K562 (cell line): ENCODE results near the gene CBX4. TPM values are rescaled to one million over a fixed set of nuclear protein-coding genes. Genes with fewer than 3 reads are reported as not detected.
A peak's percentile ranks its signal among the peaks of the same experiment; 100 is the strongest.

Experiments used
- ATAC-seq: fragments of 200-7000 bp; cut with Tn5 transposase; 3 replicates; pipeline ENCODE4 v1.9.1; 2020; ENCODE audit warnings: moderate library complexity
- BruUV-seq: library from RNA; stranded (reverse); fragments of 400-500 nt; replicated peaks from 2 replicates; lab custom pipeline; 2021; lab: Mats Ljungman, UMichigan
- CTCF ChIA-PET: fragments of 300-600 bp; formaldehyde crosslinking; extraction: SDS; loops from one replicate; lab custom pipeline; 2021; ENCODE audit warnings: low intra/inter-chr PET ratio; lab: Yijun Ruan, JAX
- POLR2A ChIA-PET: fragments of 300-600, 350-650 bp; sonication (Branson Sonifier 250); formaldehyde crosslinking; extraction: SDS; loops from one replicate; lab custom pipeline; 2021; ENCODE audit warnings: antibody characterized with exemption, inconsistent platforms; lab: Yijun Ruan, JAX
- DNase-seq, 4 experiments: peaks; one replicate each; pipeline versions ENCODE4 v3.0.0 to v3.0.0-alpha.2; 2011 to 2018; ENCODE audit warnings: low spot score in 3 of 4, mixed read lengths in 3 of 4; ENCODE audit errors: extremely low read depth in 1 of 4
- FAIRE-seq: peaks from 2 replicates; lab custom pipeline; 2011; peaks lifted over from hg19 to GRCh38; lab: Jason Lieb, UNC
- H2AFZ ChIP-seq: 2 replicates; pipeline ENCODE4 v1.6.0; 2011; ENCODE audit warnings: low read depth, low read length, control low read depth, inconsistent platforms
- H3K27ac ChIP-seq: fragments of 200-600 bp; 3 replicates; pipeline ENCODE4 v1.8.0; 2011; ENCODE audit warnings: low read depth, mild to moderate bottlenecking, control low read depth, inconsistent platforms, low read length, moderate library complexity, mixed read lengths; ENCODE audit errors: extremely low read depth
- H3K27me3 ChIP-seq, 2 experiments: fragments of 300-600 bp in 1 of 2; 2 replicates in 1 of 2; 3 replicates in 1 of 2; pipeline versions ENCODE4 v1.6.0 to v1.8.0; 2011; ENCODE audit warnings: inconsistent platforms in 2 of 2, low read length in 2 of 2, mild to moderate bottlenecking in 1 of 2, mixed read lengths in 1 of 2, moderate library complexity in 1 of 2; ENCODE audit not compliant: control insufficient read depth in 2 of 2, insufficient read depth in 2 of 2
- H3K36me3 ChIP-seq: fragments of 300-600 bp; 3 replicates; pipeline ENCODE4 v1.8.0; 2011; ENCODE audit warnings: mild to moderate bottlenecking, low read length, inconsistent platforms; ENCODE audit not compliant: control insufficient read depth, insufficient read depth
- H3K4me1 ChIP-seq, 2 experiments: fragments of 200-600 bp in 1 of 2; replicated peaks in 1 of 2; 2 replicates in 1 of 2; 3 replicates in 1 of 2; pipeline versions ENCODE4 v1.5.1 to v1.8.0; 2011; ENCODE audit warnings: inconsistent platforms in 2 of 2, low read length in 2 of 2, mild to moderate bottlenecking in 1 of 2, mixed read lengths in 1 of 2, moderate library complexity in 1 of 2; ENCODE audit not compliant: control insufficient read depth in 2 of 2, insufficient read depth in 2 of 2
- H3K4me2 ChIP-seq: 2 replicates; pipeline ENCODE4 v1.6.1; 2011; ENCODE audit warnings: low read length, control low read depth, inconsistent platforms, mixed read lengths; ENCODE audit not compliant: insufficient read depth
- H3K4me3 ChIP-seq: fragments of 200-600 bp; sonication (generic), shearing (Covaris generic); 2 replicates; pipeline ENCODE4 v1.5.1; 2016; ENCODE audit warnings: control low read depth, inconsistent platforms
- H3K79me2 ChIP-seq: fragments of 200-600 bp; 3 replicates; pipeline ENCODE4 v1.8.0; 2011; ENCODE audit warnings: low read length, inconsistent platforms; ENCODE audit not compliant: control insufficient read depth, insufficient read depth
- H3K9ac ChIP-seq, 2 experiments: 2 replicates each; pipeline versions ENCODE4 v1.6.0 to v1.6.1; 2011; ENCODE audit warnings: low read depth in 2 of 2, low read length in 2 of 2, control low read depth in 1 of 2, inconsistent platforms in 1 of 2, mild to moderate bottlenecking in 1 of 2, mixed read lengths in 1 of 2; ENCODE audit not compliant: insufficient read depth in 1 of 2
- H3K9me1 ChIP-seq: one replicate; pipeline ENCODE4 v1.6.0; 2011; ENCODE audit warnings: inconsistent platforms, mild to moderate bottlenecking, low read length, moderate library complexity; ENCODE audit not compliant: control insufficient read depth, insufficient read depth
- H3K9me3 ChIP-seq: replicated peaks from 2 replicates; pipeline ENCODE4 v1.5.1; 2011; ENCODE audit warnings: low read depth, low read length, inconsistent platforms; ENCODE audit not compliant: control insufficient read depth, insufficient read depth
- H4K20me1 ChIP-seq: replicated peaks from 2 replicates; pipeline ENCODE4 v1.6.1; 2011; ENCODE audit warnings: low read length, inconsistent platforms, mixed read lengths; ENCODE audit not compliant: control insufficient read depth, insufficient read depth
- CTBP1 ChIP-seq: fragments of 450-650 bp; IDR thresholded peaks from 2 replicates; pipeline ENCODE4 v1.6.1; 2016; ENCODE audit warnings: borderline replicate concordance
- CXXC5 ChIP-seq: fragments of 250-450 bp; sonication (Bioruptor Pico); IDR thresholded peaks from 2 replicates; pipeline ENCODE4 v1.8.0; 2022; ENCODE audit warnings: inconsistent platforms, mild to moderate bottlenecking, moderate library complexity
- DACH1 ChIP-seq: fragments of 450-650 bp; IDR thresholded peaks from 2 replicates; pipeline ENCODE4 v1.6.1; 2018; ENCODE audit not compliant: partially characterized antibody
- JUND ChIP-seq, 2 experiments: IDR thresholded peaks; 2 replicates in 1 of 2; 3 replicates in 1 of 2; pipeline ENCODE4 v1.6.1; 2011; ENCODE audit warnings: borderline replicate concordance in 2 of 2, low read depth in 2 of 2, low read length in 2 of 2, improper control_type of control experiment in 1 of 2, missing biosample characterization in 1 of 2, missing genetic modification characterization in 1 of 2, missing genetic modification reagents in 1 of 2
- PHB ChIP-seq: fragments of 250-450 bp; sonication (Bioruptor Pico); IDR thresholded peaks from 2 replicates; pipeline ENCODE4 v1.5.0; 2021
- SP1 ChIP-seq: sonication (generic); formaldehyde crosslinking; IDR thresholded peaks from 2 replicates; pipeline ENCODE4 v1.8.1; 2022; ENCODE audit warnings: mild to moderate bottlenecking, missing genetic modification reagents
- YY1 ChIP-seq, 3 experiments: IDR thresholded peaks; 2 replicates each; pipeline ENCODE4 v1.6.1; 2011; ENCODE audit warnings: low read length in 2 of 3, mild to moderate bottlenecking in 2 of 3, moderate library complexity in 2 of 3, borderline replicate concordance in 1 of 3, control low read depth in 1 of 3, low read depth in 1 of 3; ENCODE audit not compliant: insufficient read depth in 3 of 3, insufficient replicate concordance in 2 of 3, control insufficient read depth in 1 of 3, insufficient read length in 1 of 3; ENCODE audit errors: extremely low read depth in 1 of 3
- ZBED1 ChIP-seq: IDR thresholded peaks from 2 replicates; pipeline ENCODE4 v1.6.1; 2014
- ZEB2 ChIP-seq: fragments of 450-650 bp; IDR thresholded peaks from 2 replicates; pipeline ENCODE4 v1.6.1; 2016
- ZNF174 ChIP-seq: fragments of 250-450 bp; sonication (Bioruptor Pico); IDR thresholded peaks from 2 replicates; pipeline ENCODE4 v1.4.0; 2020; ENCODE audit warnings: mild to moderate bottlenecking
- ZNF253 ChIP-seq: fragments of 250-450 bp; sonication (Bioruptor Pico); conservative IDR thresholded peaks from 2 replicates; pipeline ENCODE4 v1.6.1; 2021; ENCODE audit warnings: mild to moderate bottlenecking
- WGBS: fragments of 100-300 bp; shearing (Covaris generic); methylation state at CpG from one replicate; pipeline ENCODE4 v1.1.6; 2016; ENCODE audit warnings: low coverage, mixed read lengths; ENCODE audit not compliant: insufficient coverage; ENCODE audit errors: missing lambda C conversion rate; 5-methylcytosine and 5-hydroxymethylcytosine counted together
- in situ Hi-C: fragments of 300-500 bp; cut with MboI; formaldehyde crosslinking; loops from 4 replicates; pipeline ENCODE4 v1.15.0; 2018; ENCODE audit warnings: inconsistent platforms, mixed read lengths
- intact Hi-C: fragments of 100-400 bp; cut with micrococcal nuclease; formaldehyde crosslinking; loops from 2 replicates; pipeline ENCODE4 v1.14.2; 2022
- polyA plus RNA-seq, 8 experiments: library from polyadenylated mRNA; depleted of rRNA in 4 of 8; stranded (reverse) in 5 of 8; unstranded in 3 of 8; fragments of >200 nt; fragmentation: Nextera tagmentation in 2 of 8; fragmentation: Illumina TruSeq in 1 of 8; extraction: Ambion mirVana in 2 of 8; extraction: Trizol in 1 of 8; gene quantifications; 2 replicates each; pipeline versions ENCODE4 v1.2.1 to v1.2.3, GENCODE V29; 2011 to 2014; ENCODE audit warnings: inconsistent platforms in 1 of 8, missing spikeins in 1 of 8
- total RNA-seq, 7 experiments: library from RNA; depleted of rRNA in 6 of 7; stranded (reverse); fragments of >200 nt in 6 of 7; fragmentation: Illumina TruSeq in 2 of 7; extraction: Trizol in 2 of 7; gene quantifications; 2 replicates each; pipeline versions ENCODE4 v1.2.1 to v1.2.3, GENCODE V29; 2011 to 2021; ENCODE audit warnings: low replicate concordance in 1 of 7
- TF ChIP-seq, protein P1 (sequence below): sonication (generic); formaldehyde crosslinking; IDR thresholded peaks from 2 replicates; pipeline ENCODE4 v1.8.1; 2022; ENCODE audit warnings: missing genetic modification reagents
- TF ChIP-seq, protein P2 (sequence below): fragments of 450-650 bp; IDR thresholded peaks from 2 replicates; pipeline ENCODE4 v1.6.1; 2017; ENCODE audit warnings: antibody characterized with exemption, mild to moderate bottlenecking
- TF ChIP-seq, protein P3 (sequence below), 2 experiments: fragments of 450-650 bp in 1 of 2; sonication (generic) in 1 of 2; formaldehyde crosslinking in 1 of 2; IDR thresholded peaks in 1 of 2; conservative IDR thresholded peaks in 1 of 2; 2 replicates each; pipeline versions ENCODE4 v1.6.1 to v1.8.1; 2016 to 2023; ENCODE audit warnings: mild to moderate bottlenecking in 2 of 2, moderate library complexity in 2 of 2, inconsistent platforms in 1 of 2, missing genetic modification reagents in 1 of 2

The CBX4 gene
- total and polyA plus RNA-seq, 9 of the 15 experiments (the other 6 are each of a cell fraction or from before 2014, with no cell fraction given), result 0.98 to 50.5 (median 10.0) TPM

DNA sequence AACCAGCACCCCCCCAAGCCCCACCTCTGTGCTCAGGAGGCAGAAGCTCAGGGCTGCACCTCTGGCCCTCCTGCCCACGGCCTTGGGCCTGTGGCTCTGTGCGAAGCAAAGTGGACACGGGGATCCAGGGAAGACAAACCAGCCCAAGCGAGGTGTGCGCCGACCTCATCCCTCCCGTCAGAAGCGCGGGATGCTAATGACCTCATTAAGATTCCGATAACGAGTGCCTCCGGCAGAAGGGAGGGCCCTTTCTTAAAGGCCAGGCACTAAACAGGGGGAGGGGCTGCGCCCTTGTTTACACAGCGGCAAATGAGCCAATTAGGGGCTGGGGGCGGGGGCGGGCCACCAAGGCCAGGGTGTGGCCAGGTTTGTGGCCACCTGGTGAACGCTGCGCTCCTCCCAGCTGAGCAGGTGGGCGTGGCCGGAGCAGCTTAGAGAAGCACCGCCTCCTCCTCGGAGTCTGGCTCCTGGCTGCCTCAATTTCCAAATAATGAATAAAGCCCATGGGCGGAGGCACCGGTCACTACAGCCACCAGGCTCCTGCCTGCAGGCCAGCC, 3.2 kb downstream of the CBX4 start:
- peaks cover 21% of the 10 kb centered on the region for H4K20me1 ChIP-seq
- H3K4me1 ChIP-seq, result peaks cover 40 to 87% of the 10 kb centered on the region in 2 experiments
- FAIRE-seq (peak; percentile 98), DNase-seq (peak; percentile 47 to 99 (median 68)), ATAC-seq (peak; percentile 59)
- H3K4me2 ChIP-seq, result peak overlapping the region; percentile 88
- H3K36me3 ChIP-seq, result peaks cover 38% of the 10 kb centered on the region; the same call in 1 of the 3 replicates
- peak overlapping the region; percentile 68 to 95 for H3K9ac ChIP-seq
- ChIA-PET POLR2A (interaction anchor here (0.6 to 17.8 kb wide), 29 partner anchors 7 to 1559 kb away, joined by 3 to 386 read pairs (median 4); partner anchors contain the start of genes BAHCC1 and CBX8), CTCF (interaction anchor here (0.6 to 2.2 kb wide), 4 partner anchors 29 to 94 kb away, joined by 4 to 18 read pairs (median 5); no protein-coding TSS in a partner anchor)
- no peaks in the 10 kb centered on the region for H3K27me3 ChIP-seq
- in situ Hi-C loops, result loop anchor here (5.0 kb wide), 1 partner anchor 34 kb away; no protein-coding TSS in a partner anchor
- BruUV-seq, result no TSS peak
- under 1% methylated on average over 22 of the region's 24 CpGs for WGBS
- H2AFZ ChIP-seq, result no peak overlapping the region
- no peaks in the 10 kb centered on the region for H3K9me3 ChIP-seq
- intact Hi-C loops, result loop anchor here (5.0 to 10.0 kb wide), 2 partner anchors 39 to 91 kb away; partner anchors contain the start of gene CBX8
- H3K79me2 ChIP-seq, result peaks cover 73% of the 10 kb centered on the region
- peak overlapping the region; percentile 74 for H3K4me3 ChIP-seq
- peaks cover 4% of the 10 kb centered on the region for H3K9me1 ChIP-seq
- peak overlapping the region; percentile 77 for H3K27ac ChIP-seq
- TF ChIP-seq, protein P1, sequence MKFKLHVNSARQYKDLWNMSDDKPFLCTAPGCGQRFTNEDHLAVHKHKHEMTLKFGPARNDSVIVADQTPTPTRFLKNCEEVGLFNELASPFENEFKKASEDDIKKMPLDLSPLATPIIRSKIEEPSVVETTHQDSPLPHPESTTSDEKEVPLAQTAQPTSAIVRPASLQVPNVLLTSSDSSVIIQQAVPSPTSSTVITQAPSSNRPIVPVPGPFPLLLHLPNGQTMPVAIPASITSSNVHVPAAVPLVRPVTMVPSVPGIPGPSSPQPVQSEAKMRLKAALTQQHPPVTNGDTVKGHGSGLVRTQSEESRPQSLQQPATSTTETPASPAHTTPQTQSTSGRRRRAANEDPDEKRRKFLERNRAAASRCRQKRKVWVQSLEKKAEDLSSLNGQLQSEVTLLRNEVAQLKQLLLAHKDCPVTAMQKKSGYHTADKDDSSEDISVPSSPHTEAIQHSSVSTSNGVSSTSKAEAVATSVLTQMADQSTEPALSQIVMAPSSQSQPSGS (CRISPR knock-in tag), result peak; percentile 48; the same call in 1 of the 2 replicates
- TF ChIP-seq, protein P2, sequence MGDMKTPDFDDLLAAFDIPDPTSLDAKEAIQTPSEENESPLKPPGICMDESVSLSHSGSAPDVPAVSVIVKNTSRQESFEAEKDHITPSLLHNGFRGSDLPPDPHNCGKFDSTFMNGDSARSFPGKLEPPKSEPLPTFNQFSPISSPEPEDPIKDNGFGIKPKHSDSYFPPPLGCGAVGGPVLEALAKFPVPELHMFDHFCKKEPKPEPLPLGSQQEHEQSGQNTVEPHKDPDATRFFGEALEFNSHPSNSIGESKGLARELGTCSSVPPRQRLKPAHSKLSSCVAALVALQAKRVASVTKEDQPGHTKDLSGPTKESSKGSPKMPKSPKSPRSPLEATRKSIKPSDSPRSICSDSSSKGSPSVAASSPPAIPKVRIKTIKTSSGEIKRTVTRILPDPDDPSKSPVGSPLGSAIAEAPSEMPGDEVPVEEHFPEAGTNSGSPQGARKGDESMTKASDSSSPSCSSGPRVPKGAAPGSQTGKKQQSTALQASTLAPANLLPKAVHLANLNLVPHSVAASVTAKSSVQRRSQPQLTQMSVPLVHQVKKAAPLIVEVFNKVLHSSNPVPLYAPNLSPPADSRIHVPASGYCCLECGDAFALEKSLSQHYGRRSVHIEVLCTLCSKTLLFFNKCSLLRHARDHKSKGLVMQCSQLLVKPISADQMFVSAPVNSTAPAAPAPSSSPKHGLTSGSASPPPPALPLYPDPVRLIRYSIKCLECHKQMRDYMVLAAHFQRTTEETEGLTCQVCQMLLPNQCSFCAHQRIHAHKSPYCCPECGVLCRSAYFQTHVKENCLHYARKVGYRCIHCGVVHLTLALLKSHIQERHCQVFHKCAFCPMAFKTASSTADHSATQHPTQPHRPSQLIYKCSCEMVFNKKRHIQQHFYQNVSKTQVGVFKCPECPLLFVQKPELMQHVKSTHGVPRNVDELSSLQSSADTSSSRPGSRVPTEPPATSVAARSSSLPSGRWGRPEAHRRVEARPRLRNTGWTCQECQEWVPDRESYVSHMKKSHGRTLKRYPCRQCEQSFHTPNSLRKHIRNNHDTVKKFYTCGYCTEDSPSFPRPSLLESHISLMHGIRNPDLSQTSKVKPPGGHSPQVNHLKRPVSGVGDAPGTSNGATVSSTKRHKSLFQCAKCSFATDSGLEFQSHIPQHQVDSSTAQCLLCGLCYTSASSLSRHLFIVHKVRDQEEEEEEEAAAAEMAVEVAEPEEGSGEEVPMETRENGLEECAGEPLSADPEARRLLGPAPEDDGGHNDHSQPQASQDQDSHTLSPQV, result no peak
- TF ChIP-seq ZNF253 (CRISPR knock-in tag) (no peak), ZBED1 (peak; percentile 43; the same call in 1 of the 2 replicates), SP1 (peak; percentile 86), ZEB2 (peak; percentile 65), PHB (CRISPR knock-in tag) (no peak), JUND (IDR thresholded peaks at IDR 0.05; ENCODE audit: borderline replicate concordance, low read depth, low read length) (peak; percentile 86), JUND (tag; IDR thresholded peaks at IDR 0.05; ENCODE audit: borderline replicate concordance, low read depth, low read length) (peak; percentile 77; the same call in 1 of the 3 replicates), CXXC5 (CRISPR knock-in tag) (peak; percentile 58), ZNF174 (CRISPR knock-in tag) (no peak), CTBP1 (peak; percentile 85), YY1 (IDR thresholded peaks at IDR 0.05; ENCODE audit: borderline replicate concordance in 1 of 3, control insufficient read depth in 1 of 3, extremely low read depth in 1 of 3, insufficient read depth in 3 of 3, insufficient read length in 1 of 3, insufficient replicate concordance in 2 of 3, low read depth in 1 of 3, low read length in 2 of 3) (no peak), DACH1 (peak; percentile 56)
- TF ChIP-seq, protein P3, sequence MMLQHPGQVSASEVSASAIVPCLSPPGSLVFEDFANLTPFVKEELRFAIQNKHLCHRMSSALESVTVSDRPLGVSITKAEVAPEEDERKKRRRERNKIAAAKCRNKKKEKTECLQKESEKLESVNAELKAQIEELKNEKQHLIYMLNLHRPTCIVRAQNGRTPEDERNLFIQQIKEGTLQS (IDR thresholded peaks at IDR 0.05), result peak; percentile 81
- TF ChIP-seq, protein P3 (CRISPR knock-in tag; conservative IDR thresholded peaks at IDR 0.05), result no peak
